ENCODE measurements around the gene MRC2. TPM values are rescaled to one million over a fixed set of nuclear protein-coding genes. Genes with fewer than 3 reads are reported as not detected.

Gene MRC2
- polyA plus RNA-seq, 1 of the 3 experiments (the other 2 are of a cell fraction), result 213 TPM

- peaks cover 0 to 3% of the 10 kb centered on the region in 2 experiments; a peak in 1 of 4 replicates for H3K4me1 ChIP-seq (ENCODE audit: control insufficient read depth in 1 of 2, insufficient read depth in 2 of 2, low read depth in 1 of 2, low read length in 1 of 2)
- WGBS (ENCODE audit: low lambda C conversion rate), result 97% methylated on average over 11 of the region's 11 CpGs
- H4K20me1 ChIP-seq (ENCODE audit: insufficient read depth), result no peaks in the 10 kb centered on the region
- no peak overlapping the region for H3K27ac ChIP-seq (ENCODE audit: low read depth in 2 of 2, low read length in 1 of 2)
- H2AFZ ChIP-seq (ENCODE audit: low read depth), result no peak overlapping the region
- no peak overlapping the region for H3K4me3 ChIP-seq (ENCODE audit: low read depth in 2 of 2, low read length in 1 of 2)
- no peak overlapping the region for H3K9ac ChIP-seq
- ChIA-PET POLR2A (no interaction called here), CTCF (interaction anchor here (1.2 to 1.6 kb wide), 4 partner anchors 28 to 82 kb away, joined by 3 to 6 read pairs (median 3); no protein-coding TSS in a partner anchor)
- DNase-seq, result no peak
- H3K4me2 ChIP-seq, result no peak overlapping the region
- H3K9me3 ChIP-seq, result no peaks in the 10 kb centered on the region
- peaks cover 4% of the 10 kb centered on the region for H3F3A ChIP-seq (replicated peaks; ENCODE audit: insufficient read depth)
- H3K79me2 ChIP-seq (ENCODE audit: insufficient read depth), result peaks cover 9% of the 10 kb centered on the region; the same call in 1 of the 2 replicates
- H3K27me3 ChIP-seq (ENCODE audit: insufficient read depth), result no peaks in the 10 kb centered on the region
- no peaks in the 10 kb centered on the region for H3K9me2 ChIP-seq
- TF ChIP-seq MAX (IDR thresholded peaks at IDR 0.05; ENCODE audit: low read depth) (no peak), REST (IDR thresholded peaks at IDR 0.05; ENCODE audit: low read depth, low read length) (no peak), NFIC (IDR thresholded peaks at IDR 0.05; ENCODE audit: borderline replicate concordance) (no peak), GATA2 (CRISPR knock-in tag; IDR thresholded peaks at IDR 0.05) (no peak), FOXJ3 (CRISPR knock-in tag; IDR thresholded peaks at IDR 0.05) (no peak), SMC3 (IDR thresholded peaks at IDR 0.05; ENCODE audit: low read depth, low read length) (no peak), CHD2 (IDR thresholded peaks at IDR 0.05; ENCODE audit: low read length, partially characterized antibody) (no peak), RXRA (IDR thresholded peaks at IDR 0.05; ENCODE audit: borderline replicate concordance, low read depth) (no peak), MEF2A (IDR thresholded peaks at IDR 0.05; ENCODE audit: borderline replicate concordance, low read depth) (no peak), NRF1 (IDR thresholded peaks at IDR 0.05; ENCODE audit: low read depth, low read length) (no peak), POLR2AphosphoS5 (IDR thresholded peaks at IDR 0.05; ENCODE audit: low read depth, low read length) (no peak), JUND (IDR thresholded peaks at IDR 0.05) (no peak), PBX3 (IDR thresholded peaks at IDR 0.05) (no peak), RAD21 (IDR thresholded peaks at IDR 0.05; ENCODE audit: low read length) (no peak), SIN3A (IDR thresholded peaks at IDR 0.05; ENCODE audit: borderline replicate concordance, low read depth, low read length) (no peak), EP300 (IDR thresholded peaks at IDR 0.05; ENCODE audit: borderline replicate concordance in 1 of 2, low read depth in 1 of 2, low read length in 1 of 2) (no peak)
- TF ChIP-seq, protein P1, sequence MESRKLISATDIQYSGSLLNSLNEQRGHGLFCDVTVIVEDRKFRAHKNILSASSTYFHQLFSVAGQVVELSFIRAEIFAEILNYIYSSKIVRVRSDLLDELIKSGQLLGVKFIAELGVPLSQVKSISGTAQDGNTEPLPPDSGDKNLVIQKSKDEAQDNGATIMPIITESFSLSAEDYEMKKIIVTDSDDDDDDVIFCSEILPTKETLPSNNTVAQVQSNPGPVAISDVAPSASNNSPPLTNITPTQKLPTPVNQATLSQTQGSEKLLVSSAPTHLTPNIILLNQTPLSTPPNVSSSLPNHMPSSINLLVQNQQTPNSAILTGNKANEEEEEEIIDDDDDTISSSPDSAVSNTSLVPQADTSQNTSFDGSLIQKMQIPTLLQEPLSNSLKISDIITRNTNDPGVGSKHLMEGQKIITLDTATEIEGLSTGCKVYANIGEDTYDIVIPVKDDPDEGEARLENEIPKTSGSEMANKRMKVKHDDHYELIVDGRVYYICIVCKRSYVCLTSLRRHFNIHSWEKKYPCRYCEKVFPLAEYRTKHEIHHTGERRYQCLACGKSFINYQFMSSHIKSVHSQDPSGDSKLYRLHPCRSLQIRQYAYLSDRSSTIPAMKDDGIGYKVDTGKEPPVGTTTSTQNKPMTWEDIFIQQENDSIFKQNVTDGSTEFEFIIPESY (IDR thresholded peaks at IDR 0.05; ENCODE audit: borderline replicate concordance, low read depth), result no peak
- TF ChIP-seq, protein P2, sequence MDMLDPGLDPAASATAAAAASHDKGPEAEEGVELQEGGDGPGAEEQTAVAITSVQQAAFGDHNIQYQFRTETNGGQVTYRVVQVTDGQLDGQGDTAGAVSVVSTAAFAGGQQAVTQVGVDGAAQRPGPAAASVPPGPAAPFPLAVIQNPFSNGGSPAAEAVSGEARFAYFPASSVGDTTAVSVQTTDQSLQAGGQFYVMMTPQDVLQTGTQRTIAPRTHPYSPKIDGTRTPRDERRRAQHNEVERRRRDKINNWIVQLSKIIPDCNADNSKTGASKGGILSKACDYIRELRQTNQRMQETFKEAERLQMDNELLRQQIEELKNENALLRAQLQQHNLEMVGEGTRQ (IDR thresholded peaks at IDR 0.05; ENCODE audit: borderline replicate concordance, low read depth, low read length), result no peak
- TF ChIP-seq, protein P3, sequence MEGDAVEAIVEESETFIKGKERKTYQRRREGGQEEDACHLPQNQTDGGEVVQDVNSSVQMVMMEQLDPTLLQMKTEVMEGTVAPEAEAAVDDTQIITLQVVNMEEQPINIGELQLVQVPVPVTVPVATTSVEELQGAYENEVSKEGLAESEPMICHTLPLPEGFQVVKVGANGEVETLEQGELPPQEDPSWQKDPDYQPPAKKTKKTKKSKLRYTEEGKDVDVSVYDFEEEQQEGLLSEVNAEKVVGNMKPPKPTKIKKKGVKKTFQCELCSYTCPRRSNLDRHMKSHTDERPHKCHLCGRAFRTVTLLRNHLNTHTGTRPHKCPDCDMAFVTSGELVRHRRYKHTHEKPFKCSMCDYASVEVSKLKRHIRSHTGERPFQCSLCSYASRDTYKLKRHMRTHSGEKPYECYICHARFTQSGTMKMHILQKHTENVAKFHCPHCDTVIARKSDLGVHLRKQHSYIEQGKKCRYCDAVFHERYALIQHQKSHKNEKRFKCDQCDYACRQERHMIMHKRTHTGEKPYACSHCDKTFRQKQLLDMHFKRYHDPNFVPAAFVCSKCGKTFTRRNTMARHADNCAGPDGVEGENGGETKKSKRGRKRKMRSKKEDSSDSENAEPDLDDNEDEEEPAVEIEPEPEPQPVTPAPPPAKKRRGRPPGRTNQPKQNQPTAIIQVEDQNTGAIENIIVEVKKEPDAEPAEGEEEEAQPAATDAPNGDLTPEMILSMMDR (IDR thresholded peaks at IDR 0.05), result no peak
- TF ChIP-seq, protein P4, sequence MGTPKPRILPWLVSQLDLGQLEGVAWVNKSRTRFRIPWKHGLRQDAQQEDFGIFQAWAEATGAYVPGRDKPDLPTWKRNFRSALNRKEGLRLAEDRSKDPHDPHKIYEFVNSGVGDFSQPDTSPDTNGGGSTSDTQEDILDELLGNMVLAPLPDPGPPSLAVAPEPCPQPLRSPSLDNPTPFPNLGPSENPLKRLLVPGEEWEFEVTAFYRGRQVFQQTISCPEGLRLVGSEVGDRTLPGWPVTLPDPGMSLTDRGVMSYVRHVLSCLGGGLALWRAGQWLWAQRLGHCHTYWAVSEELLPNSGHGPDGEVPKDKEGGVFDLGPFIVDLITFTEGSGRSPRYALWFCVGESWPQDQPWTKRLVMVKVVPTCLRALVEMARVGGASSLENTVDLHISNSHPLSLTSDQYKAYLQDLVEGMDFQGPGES (IDR thresholded peaks at IDR 0.05; ENCODE audit: low read depth, low read length), result no peak
- peaks cover 6 to 8% of the 10 kb centered on the region in 2 experiments for H3K36me3 ChIP-seq (replicated peaks in 1 of 2; ENCODE audit: control insufficient read depth in 1 of 2, insufficient read depth in 2 of 2, low read length in 1 of 2)
Observed at GRCh38 chr17:62621223-62621622, 6.2 kb upstream of the MRC2 start.

All from SK-N-SH (cell line).